GM19043 (cell line): ENCODE data around the gene RIOX2.
A peak's percentile ranks its signal among the peaks of the same experiment; 100 is the strongest.

Experiments
- ATAC-seq: cut with Tn5 transposase; IDR thresholded peaks from one replicate; pipeline ENCODE4 v1.9.1; 2021; ENCODE audit warnings: low read depth; ENCODE audit not compliant: unreplicated experiment

Gene RIOX2

GRCh38 chr3:97956051-97956450 lies 16.2 kb downstream of the RIOX2 start:
- no peak for ATAC-seq

- peak; percentile 58 for ATAC-seq
Observed at GRCh38 chr3:97954228-97954827, 17.9 kb downstream of the RIOX2 start.

GRCh38 chr3:97952872-97953271 lies 19.4 kb downstream of the RIOX2 start:
- no peak for ATAC-seq

GRCh38 chr3:97952280-97952679 lies 20.0 kb downstream of the RIOX2 start:
- ATAC-seq, result no peak

- ATAC-seq, result no peak
Observed at GRCh38 chr3:97950360-97950759, 21.9 kb downstream of the RIOX2 start.

- ATAC-seq, result no peak
Observed at GRCh38 chr3:97949743-97950142, 22.5 kb downstream of the RIOX2 start.

GRCh38 chr3:97949110-97949485 lies 23.1 kb downstream of the RIOX2 start:
- ATAC-seq, result no peak

- ATAC-seq, result no peak
Observed at GRCh38 chr3:97948351-97949109, 23.7 kb downstream of the RIOX2 start.

- ATAC-seq, result no peak
Observed at GRCh38 chr3:97942801-97943546, 29.3 kb downstream of the RIOX2 start.

- no peak for ATAC-seq
Observed at GRCh38 chr3:97940034-97940433, 32.2 kb downstream of the RIOX2 start.

GRCh38 chr3:97939401-97939800 lies 32.8 kb downstream of the RIOX2 start:
- ATAC-seq, result no peak

GRCh38 chr3:97938444-97938843 lies 33.8 kb downstream of the RIOX2 start:
- ATAC-seq, result no peak

GRCh38 chr3:97937205-97937604 lies 35.0 kb downstream of the RIOX2 start:
- no peak for ATAC-seq

- ATAC-seq, result no peak
Observed at GRCh38 chr3:97935842-97936241, 36.4 kb downstream of the RIOX2 start.

- no peak for ATAC-seq
Observed at GRCh38 chr3:97934980-97935695, 37.1 kb downstream of the RIOX2 start.

GRCh38 chr3:97932387-97932801 lies 39.8 kb downstream of the RIOX2 start:
- ATAC-seq, result no peak

GRCh38 chr3:97931218-97931617 lies 41.0 kb downstream of the RIOX2 start:
- ATAC-seq, result no peak

GRCh38 chr3:97930018-97930417 lies 42.2 kb downstream of the RIOX2 start:
- ATAC-seq, result no peak

GRCh38 chr3:97928986-97929385 lies 43.2 kb downstream of the RIOX2 start:
- ATAC-seq, result no peak

- no peak for ATAC-seq
Observed at GRCh38 chr3:97927704-97928103, 44.5 kb downstream of the RIOX2 start.
